GM12872 (cell line): ENCODE measurements around the gene MAPK8IP2.

Source experiments
- TF ChIP-seq, protein P1 (sequence below): IDR thresholded peaks from 3 replicates; pipeline ENCODE4 v1.5.1; 2011; ENCODE audit warnings: low read depth, mild to moderate bottlenecking, low read length, moderate library complexity; ENCODE audit not compliant: insufficient read depth

The MAPK8IP2 gene

GRCh38 chr22:50600538-50600937 lies at the start of gene MAPK8IP2:
Gene MAPK8IP2, plus strand, starts transcription at chr22:50600793. Its CDS starts 26 bp downstream, at chr22:50600819.
- TF ChIP-seq, protein P1, sequence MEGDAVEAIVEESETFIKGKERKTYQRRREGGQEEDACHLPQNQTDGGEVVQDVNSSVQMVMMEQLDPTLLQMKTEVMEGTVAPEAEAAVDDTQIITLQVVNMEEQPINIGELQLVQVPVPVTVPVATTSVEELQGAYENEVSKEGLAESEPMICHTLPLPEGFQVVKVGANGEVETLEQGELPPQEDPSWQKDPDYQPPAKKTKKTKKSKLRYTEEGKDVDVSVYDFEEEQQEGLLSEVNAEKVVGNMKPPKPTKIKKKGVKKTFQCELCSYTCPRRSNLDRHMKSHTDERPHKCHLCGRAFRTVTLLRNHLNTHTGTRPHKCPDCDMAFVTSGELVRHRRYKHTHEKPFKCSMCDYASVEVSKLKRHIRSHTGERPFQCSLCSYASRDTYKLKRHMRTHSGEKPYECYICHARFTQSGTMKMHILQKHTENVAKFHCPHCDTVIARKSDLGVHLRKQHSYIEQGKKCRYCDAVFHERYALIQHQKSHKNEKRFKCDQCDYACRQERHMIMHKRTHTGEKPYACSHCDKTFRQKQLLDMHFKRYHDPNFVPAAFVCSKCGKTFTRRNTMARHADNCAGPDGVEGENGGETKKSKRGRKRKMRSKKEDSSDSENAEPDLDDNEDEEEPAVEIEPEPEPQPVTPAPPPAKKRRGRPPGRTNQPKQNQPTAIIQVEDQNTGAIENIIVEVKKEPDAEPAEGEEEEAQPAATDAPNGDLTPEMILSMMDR: no peak

DNA sequence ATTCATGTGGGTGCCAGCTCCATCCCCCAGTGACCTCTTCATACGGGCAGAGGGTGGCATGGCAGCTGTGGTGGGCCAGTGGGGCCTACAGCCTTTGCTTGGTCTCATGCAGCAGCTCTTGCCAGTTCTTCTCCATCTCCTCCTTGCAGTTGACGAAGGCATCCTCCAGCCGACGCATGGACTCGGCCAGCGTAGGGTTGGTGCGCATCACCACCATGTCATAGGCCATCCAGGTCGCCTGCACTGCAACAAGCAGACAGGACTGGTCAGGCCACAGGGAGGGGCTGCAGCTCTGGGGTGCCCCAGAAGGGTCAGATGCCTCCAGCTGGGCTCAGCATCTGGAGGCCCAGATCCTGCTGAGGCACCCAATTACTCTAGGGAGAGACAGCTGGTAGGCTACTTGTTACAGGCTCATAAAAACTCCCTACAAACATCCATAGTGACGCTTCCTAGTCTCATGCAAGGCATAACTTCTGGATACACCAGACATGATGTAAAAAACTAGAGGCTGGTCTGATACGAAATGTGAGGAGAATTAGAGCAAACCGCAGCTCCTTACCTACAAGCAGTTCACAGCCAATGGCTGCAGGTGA lies 49.3 kb upstream of the MAPK8IP2 start:
- TF ChIP-seq, protein P1: no peak

DNA sequence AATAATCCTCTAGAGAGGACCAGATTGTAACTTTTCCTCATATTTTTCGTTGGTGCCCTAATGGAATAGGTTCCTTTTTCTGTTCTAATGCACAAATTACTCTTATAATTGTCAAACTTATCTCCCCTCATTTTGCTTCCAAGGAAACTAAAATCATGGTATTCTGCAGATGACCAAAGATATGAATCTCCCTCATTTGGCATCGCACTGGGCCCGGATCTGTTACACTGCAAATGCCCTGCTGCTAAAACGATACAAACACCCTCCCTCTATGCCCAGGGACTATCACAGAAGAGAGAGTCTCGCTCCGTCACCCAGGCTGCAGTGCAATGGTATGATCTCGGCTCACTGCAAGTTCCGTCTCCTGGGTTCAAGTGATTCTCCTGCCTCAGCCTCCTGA lies 47.3 kb upstream of the MAPK8IP2 start:
- TF ChIP-seq, protein P1: no peak

- TF ChIP-seq, protein P1: no peak
Measured at GRCh38 chr22:50556703-50557102, 43.9 kb upstream of the MAPK8IP2 start.

GRCh38 chr22:50560034-50560433 lies 40.6 kb upstream of the MAPK8IP2 start:
- TF ChIP-seq, protein P1: no peak

DNA sequence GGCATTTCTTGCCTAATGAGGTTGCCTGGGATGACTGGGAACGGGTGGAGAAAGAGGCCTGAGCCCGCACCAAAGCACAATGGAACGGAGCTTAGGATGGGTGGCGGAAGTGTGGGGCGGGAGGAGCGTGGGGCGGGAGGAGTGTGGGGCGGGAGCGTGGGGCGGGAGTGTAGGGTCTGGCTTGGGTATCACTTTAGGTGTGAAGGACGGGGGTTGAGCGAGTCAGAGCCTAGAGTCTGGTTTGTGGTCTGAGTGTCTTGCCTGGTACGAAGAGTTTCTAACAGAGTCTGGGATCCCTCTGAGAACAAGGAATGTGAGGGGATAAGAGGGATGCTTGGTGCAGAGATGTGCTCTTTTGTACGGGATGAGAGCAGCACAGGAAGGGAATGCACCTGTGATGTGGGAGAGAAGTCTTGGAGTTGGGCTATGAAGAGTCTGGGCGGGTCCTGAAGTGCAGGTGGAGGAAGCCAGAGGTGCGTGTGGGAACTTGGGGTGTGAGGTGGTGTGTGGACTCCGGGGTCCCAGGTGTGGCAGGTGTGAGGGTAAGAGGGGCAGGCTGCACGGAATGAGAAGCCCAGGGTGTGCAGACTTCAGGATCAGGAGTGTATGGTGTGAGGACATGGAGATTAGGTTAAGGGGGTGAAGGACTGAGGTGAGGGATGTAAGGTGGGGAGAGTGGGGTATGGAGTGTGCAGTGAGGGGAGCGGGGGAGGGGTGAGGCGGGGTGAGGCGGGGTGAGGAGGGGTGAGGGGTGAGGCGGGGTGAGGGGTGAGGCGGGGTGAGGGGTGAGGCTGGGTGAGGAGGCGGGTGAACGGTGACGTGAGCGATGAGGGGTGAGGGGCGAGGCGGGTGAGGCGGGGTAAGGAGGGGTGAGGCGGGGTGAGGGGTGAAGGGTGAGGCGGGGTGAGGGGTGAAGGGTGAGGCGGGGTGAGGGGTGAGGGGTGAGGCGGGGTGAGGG lies 38.9 kb upstream of the MAPK8IP2 start:
- TF ChIP-seq, protein P1: no peak
